Left lobe of liver (tissue), 2 donors: ENCODE results near the gene INSL3. TPM values are rescaled to one million over a fixed set of nuclear protein-coding genes. Genes with fewer than 3 reads are reported as not detected.

Source experiments
- ATAC-seq: fragments of 200-7000 bp; cut with Tn5 transposase; one replicate; pipeline ENCODE4 v1.9.1; 2020; ENCODE audit warnings: mild to moderate bottlenecking, moderate library complexity
- DNase-seq: peaks from one replicate; pipeline ENCODE4 v3.0.0-alpha.2; 2020; ENCODE audit warnings: low spot score
- total RNA-seq: library from RNA; stranded (reverse); gene quantifications from one replicate; pipeline ENCODE4 v1.2.1, GENCODE V29; 2021
- donor health status: DM: no; HTN: no; CAD: no; lungs with moderate emphysema.
- donor health status: DM: no; HTN: yes; CAD: no.

Gene INSL3
- total RNA-seq, 1 donor from 2014 or later: not detected

GRCh38 chr19:17847538-17848366 lies 26.4 kb upstream of the INSL3 start, which contains the start of gene JAK3:
TSS of gene JAK3 (minus strand) at chr19:17847982. CDS start at chr19:17844417, 3,565 bp downstream.
- DNase-seq (peak; percentile 58), ATAC-seq (peak; percentile 56)

GRCh38 chr19:17846146-17846545 lies 24.8 kb upstream of the INSL3 start:
- no peak for DNase-seq

GRCh38 chr19:17843908-17844490 lies 22.7 kb upstream of the INSL3 start:
- ATAC-seq (no peak), DNase-seq (no peak)

More at GRCh38 chr19:17846146-17846545, 24.8 kb upstream of the INSL3 start:
- ATAC-seq: no peak

- ATAC-seq (no peak), DNase-seq (no peak)
Measured at GRCh38 chr19:17843292-17843827, 22.0 kb upstream of the INSL3 start.

GRCh38 chr19:17842663-17843291 lies 21.5 kb upstream of the INSL3 start:
- ATAC-seq (no peak), DNase-seq (no peak)

- ATAC-seq (peak; percentile 81), DNase-seq (peak; percentile 59)
Measured at GRCh38 chr19:17841810-17842662, 20.7 kb upstream of the INSL3 start.

- ATAC-seq (peak; percentile 9), DNase-seq (no peak)
Measured at GRCh38 chr19:17841371-17841809, 20.1 kb upstream of the INSL3 start.

- ATAC-seq: no peak
Measured at GRCh38 chr19:17840019-17840418, 18.7 kb upstream of the INSL3 start.

GRCh38 chr19:17837972-17838371 lies 16.7 kb upstream of the INSL3 start:
- DNase-seq (no peak), ATAC-seq (no peak)

More at GRCh38 chr19:17840019-17840418, 18.7 kb upstream of the INSL3 start:
- no peak for DNase-seq

GRCh38 chr19:17836530-17836929 lies 15.2 kb upstream of the INSL3 start:
- DNase-seq (no peak), ATAC-seq (no peak)

GRCh38 chr19:17835182-17836006 lies 14.1 kb upstream of the INSL3 start:
- no peak for ATAC-seq
- no peak for DNase-seq

GRCh38 chr19:17834350-17835181 lies 13.2 kb upstream of the INSL3 start:
- DNase-seq: no peak

GRCh38 chr19:17832443-17833208 lies 11.3 kb upstream of the INSL3 start:
- DNase-seq (no peak), ATAC-seq (no peak)

More at GRCh38 chr19:17834350-17835181, 13.2 kb upstream of the INSL3 start:
- ATAC-seq: no peak

GRCh38 chr19:17831419-17831888 lies 10.1 kb upstream of the INSL3 start:
- no peak for ATAC-seq
- DNase-seq: no peak

- DNase-seq: no peak
- peak; percentile 71 for ATAC-seq
Measured at GRCh38 chr19:17830567-17831418, 9.5 kb upstream of the INSL3 start.

- DNase-seq: no peak
- no peak for ATAC-seq
Measured at GRCh38 chr19:17829855-17830566, 8.7 kb upstream of the INSL3 start.
